SU-DHL-6 (cell line): ENCODE results near the gene RNGTT.

ENCODE experiments used
- EZH2phosphoT487 ChIP-seq: fragments of 200-600 bp; sonication (generic), shearing (Covaris generic); conservative IDR thresholded peaks from 2 replicates; pipeline ENCODE4 v1.6.1; 2018; ENCODE audit warnings: mild to moderate bottlenecking, antibody characterized with exemption, low read length, moderate library complexity, mixed read lengths
- TF ChIP-seq, protein P1 (sequence below): fragments of 200-600 bp; sonication (generic); IDR thresholded peaks from one replicate; pipeline ENCODE4 v1.5.1; 2017; ENCODE audit warnings: antibody characterized with exemption, mild to moderate bottlenecking, low read length, moderate library complexity; ENCODE audit not compliant: insufficient read depth, poor library complexity, severe bottlenecking

DNA sequence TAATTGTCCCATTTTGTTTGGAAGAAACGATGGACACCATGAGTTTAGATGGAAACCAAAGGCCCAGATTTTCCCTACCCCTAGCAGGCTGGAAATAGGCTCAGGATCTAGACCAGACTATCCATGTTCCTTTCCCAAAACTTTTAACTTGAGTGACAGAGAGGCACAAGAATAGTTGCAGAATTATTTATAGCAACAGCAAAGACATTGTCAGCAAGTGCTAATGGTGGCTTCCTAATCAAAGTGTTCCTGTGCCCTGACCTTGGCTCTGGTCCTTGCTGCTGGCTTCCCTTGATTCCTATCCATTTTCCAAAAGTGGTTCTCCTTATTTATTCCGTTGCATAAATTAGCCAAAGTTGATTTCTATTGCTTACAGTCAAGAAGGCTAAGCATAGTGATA lies 103.1 kb downstream of the RNGTT start:
- TF ChIP-seq, protein P1, sequence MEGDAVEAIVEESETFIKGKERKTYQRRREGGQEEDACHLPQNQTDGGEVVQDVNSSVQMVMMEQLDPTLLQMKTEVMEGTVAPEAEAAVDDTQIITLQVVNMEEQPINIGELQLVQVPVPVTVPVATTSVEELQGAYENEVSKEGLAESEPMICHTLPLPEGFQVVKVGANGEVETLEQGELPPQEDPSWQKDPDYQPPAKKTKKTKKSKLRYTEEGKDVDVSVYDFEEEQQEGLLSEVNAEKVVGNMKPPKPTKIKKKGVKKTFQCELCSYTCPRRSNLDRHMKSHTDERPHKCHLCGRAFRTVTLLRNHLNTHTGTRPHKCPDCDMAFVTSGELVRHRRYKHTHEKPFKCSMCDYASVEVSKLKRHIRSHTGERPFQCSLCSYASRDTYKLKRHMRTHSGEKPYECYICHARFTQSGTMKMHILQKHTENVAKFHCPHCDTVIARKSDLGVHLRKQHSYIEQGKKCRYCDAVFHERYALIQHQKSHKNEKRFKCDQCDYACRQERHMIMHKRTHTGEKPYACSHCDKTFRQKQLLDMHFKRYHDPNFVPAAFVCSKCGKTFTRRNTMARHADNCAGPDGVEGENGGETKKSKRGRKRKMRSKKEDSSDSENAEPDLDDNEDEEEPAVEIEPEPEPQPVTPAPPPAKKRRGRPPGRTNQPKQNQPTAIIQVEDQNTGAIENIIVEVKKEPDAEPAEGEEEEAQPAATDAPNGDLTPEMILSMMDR = no peak
- no peak for TF ChIP-seq EZH2phosphoT487
